NOMO-1 treated with dmso at 0.1 percent for 144 hours (cell line): Measurements from ENCODE around the gene CLEC3B.
"Not testable (repeated sequence)": the region's sequence is repeated elsewhere in the genome, so short reads cannot be mapped to it uniquely, and the experiment has no call there.

Source experiments
- DNase-seq: peaks from one replicate; lab custom pipeline; 2025; ENCODE audit not compliant: unreplicated experiment; lab: John Stamatoyannopoulos, UW

Gene CLEC3B, protein sequence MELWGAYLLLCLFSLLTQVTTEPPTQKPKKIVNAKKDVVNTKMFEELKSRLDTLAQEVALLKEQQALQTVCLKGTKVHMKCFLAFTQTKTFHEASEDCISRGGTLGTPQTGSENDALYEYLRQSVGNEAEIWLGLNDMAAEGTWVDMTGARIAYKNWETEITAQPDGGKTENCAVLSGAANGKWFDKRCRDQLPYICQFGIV

DNA sequence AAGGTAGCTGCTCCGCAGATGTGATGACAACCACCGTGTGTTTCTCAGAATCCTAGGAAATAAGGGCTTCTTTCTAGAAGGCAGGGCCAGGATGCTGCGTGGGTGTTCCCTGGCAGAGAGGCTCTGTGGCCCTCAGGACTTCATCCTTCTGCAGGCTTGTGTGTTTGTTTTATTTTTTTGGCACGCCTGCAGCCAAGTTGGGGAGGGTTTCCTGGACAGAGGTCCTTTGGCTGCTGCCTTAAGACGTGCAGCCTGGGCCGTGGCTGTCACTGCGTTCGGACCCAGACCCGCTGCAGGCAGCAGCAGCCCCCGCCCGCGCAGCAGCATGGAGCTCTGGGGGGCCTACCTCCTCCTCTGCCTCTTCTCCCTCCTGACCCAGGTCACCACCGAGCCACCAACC is at the start of gene CLEC3B:
Gene CLEC3B (plus strand): TSS at position 266 of the 400 bp plus-strand sequence. CDS start 60 bp downstream, at position 326.
- DNase-seq, result no peak

DNA sequence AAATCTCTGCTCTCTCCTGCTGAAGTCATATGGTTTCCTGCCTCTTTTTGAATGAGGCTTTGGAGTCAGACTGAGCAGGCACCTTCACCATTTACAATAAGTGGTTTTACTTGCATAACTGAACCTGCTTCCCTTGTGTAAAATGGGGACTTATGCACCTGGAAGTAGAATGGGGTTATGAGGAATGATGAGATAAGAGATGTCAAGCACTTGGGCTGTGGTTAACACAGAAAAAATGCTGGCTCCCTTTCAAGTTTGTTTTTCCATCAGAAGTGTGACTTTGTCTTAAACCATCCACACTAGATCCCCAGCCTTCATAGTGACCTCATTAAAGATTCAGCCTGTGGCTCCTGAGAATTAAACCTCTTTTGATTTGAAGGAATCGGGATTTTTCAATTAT is 44.9 kb upstream of the CLEC3B start:
- no peak for DNase-seq

DNA sequence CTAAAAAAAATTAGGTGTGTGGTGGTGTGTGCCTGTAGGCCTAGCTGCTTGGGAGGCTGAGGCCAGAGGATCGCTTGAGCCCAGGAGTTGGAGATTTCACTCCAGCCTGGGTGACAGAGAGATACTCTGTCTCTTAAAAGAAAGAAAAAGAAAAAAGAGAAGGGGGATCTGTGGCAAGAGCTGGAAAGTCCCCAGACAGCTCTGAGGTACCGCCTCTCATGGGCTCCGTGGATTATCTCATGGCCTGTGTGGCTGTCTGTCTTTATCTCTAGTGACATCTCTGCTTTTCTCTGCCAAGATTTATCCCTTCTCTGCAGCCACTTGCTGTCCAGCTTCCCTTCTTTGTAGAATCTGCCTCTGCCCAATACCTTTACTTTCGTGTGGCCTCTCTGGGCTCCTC is 44.4 kb upstream of the CLEC3B start:
- DNase-seq, result no peak

DNA sequence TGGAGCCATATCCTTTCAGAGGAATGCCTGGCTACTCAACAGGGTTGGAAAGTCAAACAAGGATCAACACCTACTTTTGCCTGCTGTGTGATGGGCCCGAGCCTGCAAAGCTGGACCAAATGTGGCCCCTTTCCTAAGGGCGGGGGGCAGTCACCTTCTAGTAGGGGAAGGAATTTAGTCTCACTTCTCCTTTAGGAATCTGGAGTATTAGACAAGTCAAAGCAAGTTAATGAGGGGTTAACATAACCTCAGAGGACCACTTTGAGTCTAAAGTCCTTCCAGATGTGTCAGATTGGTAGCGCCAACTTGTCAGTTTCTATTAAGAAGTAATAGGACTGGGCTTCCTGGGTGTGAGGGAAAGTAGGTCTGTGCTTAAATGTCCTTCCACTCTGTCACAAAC is 43.3 kb upstream of the CLEC3B start:
- no peak for DNase-seq

DNA sequence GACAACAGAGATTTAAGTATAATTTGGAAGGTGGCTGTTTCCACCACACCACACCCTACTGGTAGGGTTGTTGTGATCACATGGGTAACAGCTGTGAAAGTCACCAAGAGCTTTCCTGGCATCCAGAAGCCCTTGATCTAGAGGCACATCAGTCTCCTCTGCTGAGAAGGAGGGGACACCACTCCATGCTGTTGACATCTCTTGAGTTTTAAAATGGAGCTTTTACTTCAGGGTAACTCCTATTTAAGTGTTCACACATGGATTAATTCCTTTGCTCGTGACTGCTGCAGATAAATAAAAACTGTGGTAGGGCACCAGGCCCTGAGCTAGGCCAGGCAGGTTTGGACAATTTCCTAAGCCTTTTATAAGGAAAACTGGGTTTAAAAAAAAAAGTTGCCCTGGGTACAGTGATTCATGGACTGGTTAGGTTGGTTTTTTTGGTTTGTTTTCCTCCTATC is 42.6 kb upstream of the CLEC3B start:
- DNase-seq, result no peak

DNA sequence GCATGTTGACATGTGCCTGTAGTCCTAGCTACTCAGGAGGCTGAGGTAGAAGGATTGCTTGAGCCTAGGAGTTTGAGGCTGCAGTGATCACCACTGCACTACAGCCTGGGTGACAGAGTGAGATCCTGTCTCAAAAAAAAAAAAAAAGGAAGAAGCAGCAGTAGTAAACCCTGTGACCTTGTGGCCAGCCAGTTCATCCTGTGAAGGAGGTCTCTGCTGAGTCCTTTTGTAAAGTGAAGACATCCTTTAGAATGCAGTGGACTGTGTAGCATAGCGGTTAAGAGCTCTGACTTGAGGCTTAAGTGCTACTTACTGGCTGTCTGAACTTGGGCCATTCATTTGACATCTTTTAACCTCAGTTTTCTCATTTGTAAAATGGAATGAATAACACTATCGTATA is 41.8 kb upstream of the CLEC3B start:
- no peak for DNase-seq

DNA sequence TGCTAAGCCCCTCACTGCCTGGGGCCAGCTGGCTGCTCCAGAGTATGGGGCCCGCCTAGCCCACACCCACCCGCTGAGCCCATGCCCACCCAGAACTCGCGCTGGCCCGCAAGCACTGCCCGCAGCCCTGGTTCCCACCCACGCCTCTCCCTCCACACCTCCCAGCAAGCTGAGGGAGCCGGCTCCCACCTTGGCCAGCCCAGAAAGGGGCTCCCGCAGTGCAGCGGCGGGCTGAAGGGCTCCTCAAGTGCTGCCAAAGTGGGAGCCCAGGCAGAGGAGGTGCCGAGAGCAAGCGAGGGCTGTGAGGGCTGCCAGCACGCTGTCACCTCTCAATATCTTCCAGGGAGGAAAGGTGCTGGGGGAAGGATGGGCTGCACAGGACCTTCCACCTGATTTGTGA is 39.8 kb upstream of the CLEC3B start:
- DNase-seq, result not testable (repeated sequence)

DNA sequence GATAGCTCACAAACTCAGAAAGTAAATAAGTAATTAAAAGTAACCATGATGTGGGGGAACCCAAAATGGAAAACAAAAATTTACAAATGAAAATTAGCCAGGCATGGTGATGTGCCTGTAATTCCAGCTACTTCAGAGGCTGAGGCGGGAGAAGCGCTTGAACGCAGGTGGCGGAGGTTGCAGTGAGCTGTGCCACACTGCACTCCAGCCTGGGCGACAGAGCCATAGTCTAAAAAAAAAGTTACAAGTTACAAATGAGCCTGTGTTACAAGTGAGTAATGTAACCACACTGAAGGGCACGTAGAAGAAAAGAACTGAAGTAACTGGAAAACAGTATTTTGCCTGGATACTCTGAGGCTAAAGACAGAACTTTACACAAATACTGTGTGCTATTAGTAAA is 38.8 kb upstream of the CLEC3B start:
- no peak for DNase-seq

DNA sequence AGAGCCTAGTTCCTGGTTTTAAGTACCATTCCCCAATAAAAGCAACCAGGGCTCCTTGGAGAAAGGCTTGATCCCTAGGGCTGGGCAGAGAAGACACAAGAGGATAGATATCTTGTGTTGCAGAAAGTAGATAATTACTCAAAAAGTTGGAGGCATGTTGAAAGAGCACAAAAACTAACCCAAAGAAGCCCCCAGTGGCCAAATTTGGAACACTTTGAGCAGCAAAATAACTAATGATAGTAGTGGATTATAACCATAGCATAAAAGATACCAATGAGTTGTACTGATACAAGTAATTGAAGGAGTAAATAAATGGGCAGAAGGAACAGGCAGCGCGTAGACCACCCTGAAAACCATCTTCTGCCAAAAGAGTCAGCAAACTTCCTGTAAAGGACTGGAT is 38.0 kb upstream of the CLEC3B start:
- DNase-seq, result no peak

DNA sequence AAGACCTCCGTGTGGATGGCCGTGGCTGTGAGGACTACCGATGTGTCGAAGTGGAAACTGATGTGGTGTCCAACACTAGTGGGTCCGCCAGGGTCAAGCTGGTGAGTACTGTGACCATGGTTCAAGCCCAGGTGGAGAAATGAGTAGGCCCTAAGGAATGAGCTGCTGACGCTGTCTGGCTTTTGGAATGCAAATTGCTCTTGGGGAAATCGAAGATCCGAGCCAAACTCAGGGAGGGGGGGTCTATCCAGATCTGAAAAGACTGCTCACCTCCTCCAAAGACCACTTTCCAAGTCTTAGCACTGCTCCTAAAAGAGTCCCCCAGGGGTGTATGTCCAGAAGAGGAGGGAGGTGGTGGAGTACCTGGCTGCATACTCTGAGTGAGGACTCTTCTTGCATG is 37.0 kb upstream of the CLEC3B start:
- DNase-seq, result no peak

DNA sequence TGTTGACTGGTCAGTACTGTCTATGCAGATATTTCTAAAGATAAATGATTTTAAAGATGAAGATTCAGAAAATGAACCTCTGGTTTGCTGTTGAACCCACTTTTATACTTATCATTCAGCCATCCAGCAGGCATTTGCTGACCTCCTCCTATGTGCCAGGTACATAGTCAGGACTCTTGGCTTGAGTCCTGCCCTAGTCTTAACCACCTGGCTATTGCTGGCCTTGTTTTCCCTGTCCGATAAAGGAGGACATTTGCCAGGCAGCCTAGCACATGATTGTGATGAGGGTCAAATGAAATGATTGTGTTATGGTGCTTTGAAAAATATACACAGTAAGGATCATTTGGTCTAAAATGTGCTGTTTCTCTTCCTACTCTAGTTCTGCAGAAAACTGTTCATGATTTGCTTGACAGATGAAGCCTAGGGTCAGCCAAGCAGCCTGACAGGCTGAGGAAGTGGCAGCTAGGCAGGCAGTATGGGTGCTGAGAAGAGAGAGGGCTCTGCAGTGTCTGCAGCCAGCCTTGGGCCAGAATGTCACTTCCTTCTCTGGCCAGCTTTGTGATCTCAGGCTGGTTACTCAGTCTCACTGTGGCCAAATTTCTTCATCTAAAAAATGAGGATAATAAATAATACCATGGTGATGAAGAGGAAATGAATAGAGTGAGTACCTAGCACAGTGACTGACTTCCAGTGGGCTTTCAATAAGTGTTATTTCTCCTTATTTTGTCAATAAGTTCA is 36.3 kb upstream of the CLEC3B start:
- no peak for DNase-seq

DNA sequence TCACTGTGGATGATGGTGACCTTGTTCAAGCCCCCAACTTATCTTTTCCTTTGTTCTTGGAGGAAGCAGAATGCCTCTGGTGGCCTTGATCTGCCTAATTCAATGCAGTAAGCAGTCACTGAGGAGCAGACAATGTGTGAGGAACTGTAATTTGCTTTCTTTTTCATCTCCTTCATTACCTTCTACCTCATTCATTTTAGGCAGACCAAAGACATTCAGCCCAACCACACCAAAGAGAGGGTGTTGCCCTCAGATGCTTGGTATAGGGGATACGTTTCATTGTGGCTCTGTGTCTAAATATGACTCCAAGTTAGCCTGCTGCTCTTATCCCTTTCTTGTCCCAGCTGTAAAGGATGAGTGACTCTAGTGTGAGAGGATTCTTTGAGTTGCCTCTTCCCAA is 34.8 kb upstream of the CLEC3B start:
- DNase-seq, result no peak

DNA sequence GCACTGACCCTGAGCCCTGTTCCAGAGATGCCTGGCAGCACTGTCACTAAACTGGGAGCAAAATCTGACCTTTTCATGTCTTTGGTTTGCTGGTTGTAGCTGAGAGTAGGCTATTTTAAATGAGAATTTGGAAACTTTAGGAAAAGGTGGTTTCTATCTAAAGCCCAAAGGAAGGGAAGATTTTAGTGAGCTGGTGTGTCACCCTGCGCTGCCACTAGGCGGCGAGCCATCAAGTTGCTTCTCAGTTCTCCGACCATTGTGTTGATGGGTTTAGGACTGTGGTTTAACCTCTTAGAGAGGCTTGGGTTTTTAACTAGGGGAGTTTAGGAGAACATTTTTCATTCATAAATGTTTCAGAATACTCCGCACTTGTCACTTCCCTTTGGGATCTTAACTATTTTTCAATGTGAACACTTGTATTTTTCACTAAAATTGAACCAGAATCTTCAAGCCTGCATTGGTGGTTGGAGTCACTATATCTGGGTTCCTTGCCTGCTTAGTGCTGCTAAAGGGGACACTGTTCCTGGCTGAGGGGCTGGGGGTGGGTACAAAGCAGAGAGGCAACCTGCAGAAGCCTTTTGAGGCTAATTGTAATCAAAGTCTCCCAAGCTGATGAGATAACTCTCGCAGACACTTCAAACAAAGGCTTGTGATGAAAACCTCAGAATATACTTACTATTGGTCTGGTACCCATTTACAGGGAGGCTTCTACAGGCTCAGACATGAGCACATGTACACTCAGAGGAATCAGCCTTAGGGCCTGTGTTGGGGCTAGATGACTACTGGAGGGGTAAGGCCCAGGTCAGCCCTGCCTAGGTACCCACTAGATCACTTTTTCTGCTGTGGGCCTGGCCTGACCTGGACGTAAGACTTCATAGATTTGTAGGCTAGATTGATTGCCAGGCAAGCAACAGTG is 33.3 kb upstream of the CLEC3B start:
- peak; percentile 19 for DNase-seq

DNA sequence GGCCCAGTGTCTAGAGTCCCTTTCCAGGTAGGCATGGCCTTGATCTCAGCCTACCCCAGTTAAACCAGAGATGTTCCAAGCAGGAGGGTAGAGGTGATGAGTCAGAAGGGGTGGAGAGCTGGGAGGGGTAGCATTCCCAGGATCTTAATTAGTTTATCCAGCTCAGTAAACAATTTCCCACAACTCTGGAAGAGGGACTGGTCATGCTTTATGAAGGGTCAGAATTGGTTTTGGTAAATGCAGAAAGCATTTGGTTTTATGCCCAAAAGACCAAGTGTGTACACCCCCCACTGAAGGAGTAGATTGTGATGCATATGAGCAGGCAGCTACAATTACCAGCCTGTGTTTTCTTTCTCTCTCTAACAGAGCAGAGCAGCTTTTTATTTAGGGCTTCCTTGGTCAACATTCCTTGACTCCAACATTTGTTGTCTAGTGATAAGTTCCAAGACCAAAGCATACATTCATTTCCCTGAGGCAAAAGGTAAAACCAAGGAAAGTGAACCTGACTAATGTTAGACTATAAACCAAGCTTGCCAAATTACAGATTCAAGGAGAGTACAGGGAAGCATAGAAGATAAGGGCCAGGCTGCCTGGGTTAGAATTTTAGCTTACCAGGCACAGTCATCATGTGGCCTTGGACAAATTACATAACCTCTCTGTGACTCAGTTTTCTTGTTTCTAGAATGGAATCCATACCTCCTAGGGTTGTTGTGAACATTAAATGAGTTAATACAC is 32.5 kb upstream of the CLEC3B start:
- DNase-seq, result no peak

DNA sequence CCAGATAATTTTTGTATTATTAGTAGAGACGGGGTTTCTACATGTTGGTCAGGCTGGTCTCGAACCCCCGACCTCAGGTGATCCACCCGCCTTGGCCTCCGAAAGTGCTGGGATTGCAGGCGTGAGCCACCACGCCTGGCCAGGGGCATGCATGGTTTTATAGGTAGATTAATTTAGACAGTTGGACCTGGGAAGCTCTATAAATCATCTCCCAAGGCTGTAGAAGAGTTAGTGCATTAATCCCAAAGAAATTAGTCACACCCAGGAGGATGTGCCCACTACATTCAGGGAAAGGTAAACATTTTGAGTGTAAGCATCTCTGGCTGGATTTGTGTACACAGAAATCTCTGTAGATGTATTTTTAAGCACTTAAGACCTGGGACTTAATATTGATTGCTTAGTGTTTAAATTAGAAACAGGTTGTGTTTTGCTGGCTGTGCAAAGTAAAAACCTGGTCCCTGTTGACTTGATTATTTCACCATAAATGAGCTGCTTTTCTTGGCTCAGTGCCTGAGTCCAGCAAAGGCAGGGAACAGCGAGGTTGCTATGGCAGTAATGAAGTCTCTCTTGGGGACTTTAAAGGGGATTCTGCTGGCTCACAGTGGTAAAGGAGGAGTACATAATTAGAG is 30.8 kb upstream of the CLEC3B start:
- no peak for DNase-seq

DNA sequence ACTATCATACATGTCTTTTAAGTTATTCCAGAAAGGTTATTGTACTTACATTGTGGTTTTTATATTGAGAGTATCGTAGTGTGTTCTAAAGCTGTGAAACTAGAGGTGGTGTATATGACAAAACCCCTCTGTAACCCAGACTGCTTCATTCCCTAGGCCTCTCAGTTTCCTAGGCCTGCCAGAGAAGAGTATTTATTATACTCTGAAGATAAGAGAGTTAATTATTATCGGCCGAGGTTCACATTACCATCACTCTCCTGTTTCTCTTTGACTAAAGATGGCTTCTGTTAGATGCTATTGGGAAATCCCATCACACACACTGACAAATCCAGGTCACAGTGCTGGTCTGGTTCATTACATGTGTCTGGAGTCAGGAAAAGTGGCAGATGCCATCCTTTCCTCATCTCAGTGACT is 29.5 kb upstream of the CLEC3B start:
- DNase-seq, result no peak

DNA sequence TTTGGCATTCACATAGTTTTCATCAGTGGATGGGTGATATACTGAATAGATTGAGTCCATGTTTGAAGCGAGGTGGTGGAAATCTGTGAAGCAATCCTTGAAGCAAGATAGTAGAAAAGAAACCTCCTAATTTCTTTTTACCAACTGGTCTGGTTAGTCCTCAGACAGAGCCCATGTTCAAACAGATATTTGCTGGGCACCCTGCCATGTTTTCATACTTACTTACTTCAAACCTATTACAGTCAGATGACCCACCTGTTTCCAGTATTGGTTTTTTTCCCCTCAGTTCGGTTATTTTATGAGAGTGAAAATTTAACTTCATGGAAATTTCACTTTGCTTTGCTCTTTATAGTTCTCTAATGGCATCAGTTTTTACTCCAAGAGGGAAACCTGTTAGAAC is 26.3 kb upstream of the CLEC3B start:
- no peak for DNase-seq

DNA sequence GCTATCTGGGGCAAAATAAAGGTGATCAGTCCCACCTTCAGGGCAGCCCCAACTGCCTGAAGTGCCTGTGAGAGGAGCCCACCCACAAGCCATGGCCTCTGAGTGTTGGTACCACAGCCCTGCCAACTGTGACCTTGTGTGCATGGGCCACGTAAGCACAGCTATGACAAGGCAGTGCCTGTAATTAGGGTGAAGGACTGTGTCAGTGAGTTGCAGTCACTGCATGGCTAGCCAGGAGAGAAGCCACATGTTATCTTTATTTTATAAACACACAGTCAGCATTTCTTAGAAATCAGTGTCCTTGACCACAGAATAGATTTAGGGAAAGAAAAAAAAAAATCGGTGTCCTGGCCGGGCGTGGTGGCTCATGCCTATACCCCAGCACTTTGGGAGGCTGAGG is 25.3 kb upstream of the CLEC3B start:
- no peak for DNase-seq

DNA sequence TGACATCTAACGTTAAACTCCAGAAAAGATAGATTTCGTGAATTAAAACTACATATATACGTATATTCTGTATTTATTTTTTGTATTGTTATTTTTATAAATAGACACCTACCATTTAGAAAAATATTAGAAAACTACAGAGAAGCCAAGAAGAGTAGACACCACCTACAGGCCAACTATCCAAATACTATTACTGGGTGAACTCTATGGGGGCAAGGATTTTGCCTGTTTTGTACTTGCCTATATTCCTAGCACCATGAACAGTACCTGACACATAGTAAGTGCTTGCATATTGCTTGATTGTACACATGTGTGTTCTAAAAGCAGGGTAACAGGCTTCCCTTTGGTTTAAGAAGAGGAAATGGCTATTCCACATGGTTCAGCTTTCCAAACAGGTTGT is 24.4 kb upstream of the CLEC3B start:
- no peak for DNase-seq

DNA sequence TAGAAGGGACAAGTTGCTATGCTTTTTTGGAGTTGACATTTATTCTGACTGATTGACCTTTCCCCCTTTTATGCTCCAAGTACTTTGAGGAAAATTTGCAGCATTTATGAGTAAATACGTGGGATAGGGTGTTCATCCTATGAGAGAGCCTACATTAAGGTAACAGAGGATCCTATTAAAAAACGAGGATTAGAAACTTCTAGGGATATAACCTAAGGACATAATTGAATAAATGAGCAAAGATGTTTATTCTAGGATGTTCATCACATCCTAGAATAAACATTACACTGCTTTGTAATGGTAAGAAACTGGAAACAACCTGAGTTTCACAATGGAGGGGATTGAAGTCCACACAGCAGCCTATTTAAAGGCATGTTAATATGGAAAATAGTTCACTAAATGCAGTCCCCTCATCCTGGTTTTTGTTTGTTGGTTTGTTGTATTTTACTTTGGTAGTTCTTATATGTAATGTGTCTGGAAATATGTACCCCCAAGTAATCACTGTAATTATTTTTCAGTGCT is 23.9 kb upstream of the CLEC3B start:
- no peak for DNase-seq
